ENCODE results near the gene MTHFD2. TPM values are rescaled to one million over a fixed set of nuclear protein-coding genes. Genes with fewer than 3 reads are reported as not detected.
"Not testable (repeated sequence)": the region's sequence is repeated elsewhere in the genome, so short reads cannot be mapped to it uniquely, and the experiment has no call there.

Gene MTHFD2
- polyA plus RNA-seq, 4 donors = 23.3 to 30.1 (median 26.9) TPM

- DNase-seq (ENCODE audit: low read depth in 4 of 4, low spot score in 2 of 4) = no peak
Observed at GRCh38 chr2:74194799-74195198, 3.6 kb upstream of the MTHFD2 start.

- DNase-seq (ENCODE audit: low read depth in 4 of 4, low spot score in 2 of 4) = no peak
Observed at GRCh38 chr2:74197049-74197448, 1.4 kb upstream of the MTHFD2 start.

GRCh38 chr2:74198023-74198460 lies 373 bp upstream of the MTHFD2 start:
- DNase-seq (ENCODE audit: low read depth in 4 of 4, low spot score in 2 of 4) = no peak

- DNase-seq (ENCODE audit: low read depth in 4 of 4, low spot score in 2 of 4) = no peak
Observed at GRCh38 chr2:74199275-74199701, 873 bp downstream of the MTHFD2 start.

GRCh38 chr2:74199871-74200305 lies 1.5 kb downstream of the MTHFD2 start:
- DNase-seq (ENCODE audit: low read depth in 4 of 4, low spot score in 2 of 4) = no peak

GRCh38 chr2:74201196-74201595 lies 2.8 kb downstream of the MTHFD2 start:
- no peak for DNase-seq (ENCODE audit: low read depth in 4 of 4, low spot score in 2 of 4)

- DNase-seq (ENCODE audit: low read depth in 4 of 4, low spot score in 2 of 4) = no peak
Observed at GRCh38 chr2:74201596-74201995, 3.2 kb downstream of the MTHFD2 start.

GRCh38 chr2:74204436-74204835 lies 6.0 kb downstream of the MTHFD2 start:
- no peak for DNase-seq (ENCODE audit: low read depth in 4 of 4, low spot score in 2 of 4)

GRCh38 chr2:74205113-74205512 lies 6.7 kb downstream of the MTHFD2 start:
- DNase-seq (ENCODE audit: low read depth in 4 of 4, low spot score in 2 of 4) = no peak

GRCh38 chr2:74205596-74205995 lies 7.2 kb downstream of the MTHFD2 start:
- DNase-seq (ENCODE audit: low read depth in 4 of 4, low spot score in 2 of 4) = no peak

GRCh38 chr2:74206180-74206688 lies 7.8 kb downstream of the MTHFD2 start:
- no peak for DNase-seq (ENCODE audit: low read depth in 4 of 4, low spot score in 2 of 4)

GRCh38 chr2:74212702-74213410 lies 14.4 kb downstream of the MTHFD2 start:
- no peak for DNase-seq (ENCODE audit: low read depth in 4 of 4, low spot score in 2 of 4)

GRCh38 chr2:74215771-74216170 lies 17.4 kb downstream of the MTHFD2 start:
- DNase-seq (ENCODE audit: low read depth in 4 of 4, low spot score in 2 of 4) = not testable (repeated sequence)

GRCh38 chr2:74216642-74217041 lies 18.2 kb downstream of the MTHFD2 start:
- no peak for DNase-seq (ENCODE audit: low read depth in 4 of 4, low spot score in 2 of 4)

GRCh38 chr2:74219846-74220486 lies 21.6 kb downstream of the MTHFD2 start:
- no peak for DNase-seq (ENCODE audit: low read depth in 4 of 4, low spot score in 2 of 4)

GRCh38 chr2:74221091-74221490 lies 22.7 kb downstream of the MTHFD2 start:
- DNase-seq (ENCODE audit: low read depth in 4 of 4, low spot score in 2 of 4) = no peak

GRCh38 chr2:74221604-74222299 lies 23.3 kb downstream of the MTHFD2 start:
- DNase-seq (ENCODE audit: low read depth in 4 of 4, low spot score in 2 of 4) = no peak

GRCh38 chr2:74222300-74222650 lies 23.9 kb downstream of the MTHFD2 start:
- no peak for DNase-seq (ENCODE audit: low read depth in 4 of 4, low spot score in 2 of 4)

GRCh38 chr2:74223941-74224770 lies 25.7 kb downstream of the MTHFD2 start:
- DNase-seq (ENCODE audit: low read depth in 4 of 4, low spot score in 2 of 4) = no peak

- DNase-seq (ENCODE audit: low read depth in 4 of 4, low spot score in 2 of 4) = no peak
Observed at GRCh38 chr2:74225698-74226459, 27.5 kb downstream of the MTHFD2 start.

All from left renal cortex interstitium (tissue), 4 donors.